ENCODE data around the gene SAPCD1.

The SAPCD1 gene

GRCh38 chr6:31758281-31758680 is 4.2 kb upstream of the SAPCD1 start:
- DNase-seq, result no peak

- DNase-seq, result no peak
These were observed 1.7 kb upstream of the SAPCD1 start for GRCh38 chr6:31760790-31761189.

GRCh38 chr6:31761343-31761742 is 1.1 kb upstream of the SAPCD1 start:
- no peak for DNase-seq

- no peak for DNase-seq
These were observed 592 bp downstream of the SAPCD1 start for GRCh38 chr6:31762878-31763618.

- peak; percentile 27 to 60 for DNase-seq
These were observed 1.1 kb downstream of the SAPCD1 start for GRCh38 chr6:31763619-31763940.

GRCh38 chr6:31764198-31764597 is 1.7 kb downstream of the SAPCD1 start:
- no peak for DNase-seq

- DNase-seq, result no peak
These were observed 3.1 kb downstream of the SAPCD1 start for GRCh38 chr6:31765559-31765909.

- DNase-seq, result peak in 1 of 2 experiments; percentile 32
These were observed 3.7 kb downstream of the SAPCD1 start for GRCh38 chr6:31765910-31766794.

GRCh38 chr6:31767096-31767645 is 4.7 kb downstream of the SAPCD1 start:
- no peak for DNase-seq

GRCh38 chr6:31768363-31769257 is 6.2 kb downstream of the SAPCD1 start:
- DNase-seq, result no peak

GRCh38 chr6:31769684-31770371 is 7.4 kb downstream of the SAPCD1 start:
- DNase-seq, result peak in 1 of 2 experiments; percentile 55

GRCh38 chr6:31770860-31771259 is 8.4 kb downstream of the SAPCD1 start:
- DNase-seq, result no peak

GRCh38 chr6:31771992-31772358 is 9.5 kb downstream of the SAPCD1 start:
- no peak for DNase-seq

GRCh38 chr6:31775184-31775583 is 12.7 kb downstream of the SAPCD1 start:
- DNase-seq, result no peak

- no peak for DNase-seq
These were observed 13.4 kb downstream of the SAPCD1 start for GRCh38 chr6:31775633-31776484.

GRCh38 chr6:31776485-31776988 is 14.1 kb downstream of the SAPCD1 start:
- DNase-seq, result peak in 1 of 2 experiments; percentile 61

- DNase-seq, result peak in 1 of 2 experiments; percentile 61
These were observed 14.7 kb downstream of the SAPCD1 start, which contains the start of gene VWA7 for GRCh38 chr6:31776989-31777666. Gene VWA7 (minus strand): TSS chr6:31777328. CDS start chr6:31776779, 549 bp downstream.

- DNase-seq, result no peak
These were observed 15.2 kb downstream of the SAPCD1 start for GRCh38 chr6:31777667-31778050.

- DNase-seq, result no peak
These were observed 15.7 kb downstream of the SAPCD1 start for GRCh38 chr6:31778193-31778592.

All from NCI-H526 (cell line).